Activated naive CD8-positive, alpha-beta T cell treated with anti-CD3 and anti-CD28 coated beads for 36 hours (primary cell): ENCODE measurements around the gene PATJ. TPM values are rescaled to one million over a fixed set of nuclear protein-coding genes. Genes with fewer than 3 reads are reported as not detected.
"Not testable (repeated sequence)": the region's sequence is repeated elsewhere in the genome, so short reads cannot be mapped to it uniquely, and the experiment has no call there.

Source experiments
- DNase-seq: peaks from one replicate; pipeline ENCODE4 v3.0.0; 2021
- H3K27ac Mint-ChIP-seq: one replicate; pipeline ENCODE4 v1.8.0; 2022; ENCODE audit warnings: mild to moderate bottlenecking, moderate library complexity, mixed read lengths
- H3K27me3 Mint-ChIP-seq: one replicate; pipeline ENCODE4 v1.8.0; 2022; ENCODE audit warnings: mild to moderate bottlenecking, mixed read lengths
- H3K36me3 Mint-ChIP-seq: one replicate; pipeline ENCODE4 v1.8.0; 2021; ENCODE audit warnings: mild to moderate bottlenecking, mixed read lengths
- H3K4me1 Mint-ChIP-seq: one replicate; pipeline ENCODE4 v1.8.0; 2021; ENCODE audit warnings: mixed read lengths
- H3K4me3 Mint-ChIP-seq: one replicate; pipeline ENCODE4 v1.8.0; 2022; ENCODE audit warnings: mild to moderate bottlenecking, moderate library complexity, mixed read lengths
- H3K9me3 Mint-ChIP-seq: one replicate; pipeline ENCODE4 v1.8.0; 2022; ENCODE audit warnings: mixed read lengths
- total RNA-seq, 2 experiments: library from RNA; stranded (reverse); gene quantifications; one replicate each; pipeline ENCODE4 v1.2.3, GENCODE V29; 2021

PATJ gene
- total RNA-seq, 2 experiments from 2014 or later, result 6.8 to 8.9 TPM

DNA sequence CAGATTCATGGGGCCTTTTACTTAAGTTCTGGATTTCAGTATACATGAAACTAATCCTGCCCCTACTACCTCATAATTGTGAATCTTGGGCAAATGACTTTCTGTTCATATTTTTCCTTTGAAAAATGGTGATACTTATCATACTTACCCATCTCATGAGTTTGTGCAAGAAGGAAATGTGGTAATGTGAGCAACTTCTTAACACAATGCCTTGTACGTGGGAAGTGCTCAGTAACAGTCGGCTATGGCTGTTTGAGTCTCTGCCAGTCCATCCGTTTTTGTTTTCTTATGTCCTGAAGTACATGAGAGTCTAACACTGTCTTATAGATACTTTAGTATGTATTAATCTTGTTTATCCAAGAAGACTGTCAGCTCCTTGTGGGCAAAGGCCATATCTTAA, 86.5 kb downstream of the PATJ start:
- H3K36me3 Mint-ChIP-seq, result peaks cover 18% of the 10 kb centered on the region
- no peak overlapping the region for H3K27ac Mint-ChIP-seq
- no peak for DNase-seq
- H3K4me3 Mint-ChIP-seq, result no peak overlapping the region
- H3K9me3 Mint-ChIP-seq, result no peaks in the 10 kb centered on the region
- H3K27me3 Mint-ChIP-seq, result no peaks in the 10 kb centered on the region
- H3K4me1 Mint-ChIP-seq, result no peaks in the 10 kb centered on the region

DNA sequence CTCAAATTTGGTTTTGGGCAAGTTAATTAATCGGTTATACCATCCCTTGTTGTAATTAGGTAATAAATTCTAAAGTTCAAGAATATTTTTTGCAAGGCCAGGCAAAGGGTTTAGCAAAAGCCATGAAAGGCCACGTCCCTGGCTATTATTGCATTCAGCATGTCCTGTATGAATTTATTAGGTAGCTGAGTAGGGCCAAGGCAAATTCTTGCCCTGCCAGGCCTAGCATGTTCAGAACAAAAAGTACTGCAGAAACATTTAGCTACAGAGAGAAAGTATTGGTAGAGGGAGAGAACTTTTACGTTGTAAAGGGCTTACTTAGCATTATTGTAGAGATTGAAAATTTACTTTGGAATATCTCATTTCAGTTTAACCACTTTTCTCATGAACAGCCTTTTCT, 94.4 kb downstream of the PATJ start:
- Mint-ChIP-seq H3K27me3 (no peaks in the 10 kb centered on the region), H3K27ac (no peak overlapping the region), H3K36me3 (peaks cover 2% of the 10 kb centered on the region), H3K4me3 (no peak overlapping the region), H3K4me1 (no peaks in the 10 kb centered on the region), H3K9me3 (no peaks in the 10 kb centered on the region)
- no peak for DNase-seq

DNA sequence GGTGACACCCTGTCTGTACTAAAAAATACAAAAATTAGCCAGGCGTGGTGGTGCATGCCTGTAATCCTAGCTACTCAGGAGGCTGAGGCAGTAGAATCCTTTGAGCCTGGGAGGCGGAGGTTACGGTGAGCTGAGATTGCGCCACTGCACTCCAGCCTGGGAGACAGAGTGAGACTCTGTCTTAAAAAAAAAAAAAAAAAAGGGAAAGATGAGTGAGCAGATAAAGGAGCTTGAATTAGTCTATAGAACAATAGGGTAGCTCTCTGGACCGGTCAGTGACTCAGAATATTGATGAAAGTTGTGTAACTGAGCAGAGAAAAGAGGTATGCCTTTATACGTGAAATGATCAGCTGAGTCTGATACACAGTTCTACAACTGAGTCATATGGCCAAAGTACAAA, 95.3 kb downstream of the PATJ start:
- H3K4me1 Mint-ChIP-seq, H3K36me3 Mint-ChIP-seq, H3K27me3 Mint-ChIP-seq, H3K9me3 Mint-ChIP-seq, H3K4me3 Mint-ChIP-seq, DNase-seq, H3K27ac Mint-ChIP-seq: not testable (repeated sequence)

DNA sequence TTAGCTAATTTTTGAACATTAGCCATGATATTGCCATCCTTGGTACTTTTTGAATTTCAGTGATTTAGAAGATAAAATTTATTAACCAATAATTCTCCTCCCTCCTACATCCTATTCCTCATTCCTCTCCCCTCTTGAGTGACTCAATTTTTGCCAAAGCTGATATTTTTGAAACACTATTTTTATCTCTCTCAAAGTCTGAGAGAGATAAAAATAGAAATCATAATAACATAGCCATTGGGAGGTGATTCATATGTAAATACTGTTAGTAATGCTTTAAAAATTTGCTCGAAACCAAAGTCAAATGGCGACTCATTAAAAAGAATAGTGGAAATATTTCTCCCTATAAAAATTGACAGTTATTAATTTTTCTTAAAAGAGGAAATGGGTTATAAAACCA, 97.4 kb downstream of the PATJ start:
- Mint-ChIP-seq H3K36me3 (no peaks in the 10 kb centered on the region), H3K4me3 (no peak overlapping the region), H3K9me3 (no peaks in the 10 kb centered on the region), H3K4me1 (peaks cover 2% of the 10 kb centered on the region), H3K27me3 (no peaks in the 10 kb centered on the region), H3K27ac (no peak overlapping the region)
- no peak for DNase-seq

DNA sequence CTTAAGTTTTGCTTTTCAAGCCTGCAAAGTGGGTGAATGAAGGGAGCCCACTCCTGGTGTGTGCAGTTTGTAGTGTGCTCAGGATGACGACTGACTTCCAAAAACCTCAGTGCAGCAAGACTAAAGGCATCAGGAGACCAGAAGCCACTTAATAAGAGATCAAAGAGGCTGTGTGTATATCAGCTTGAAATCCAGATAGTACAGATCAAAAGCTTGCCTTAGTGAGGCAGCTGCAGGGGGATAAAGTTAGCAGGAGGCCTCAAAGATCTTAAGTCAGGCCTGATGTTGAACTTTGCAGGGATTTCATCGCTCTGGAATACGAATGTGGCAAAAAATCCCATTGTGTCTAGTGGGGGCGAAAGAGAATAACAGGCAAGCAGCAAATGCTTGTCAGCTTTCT, 99.8 kb downstream of the PATJ start:
- H3K4me3 Mint-ChIP-seq, result no peak overlapping the region

DNA sequence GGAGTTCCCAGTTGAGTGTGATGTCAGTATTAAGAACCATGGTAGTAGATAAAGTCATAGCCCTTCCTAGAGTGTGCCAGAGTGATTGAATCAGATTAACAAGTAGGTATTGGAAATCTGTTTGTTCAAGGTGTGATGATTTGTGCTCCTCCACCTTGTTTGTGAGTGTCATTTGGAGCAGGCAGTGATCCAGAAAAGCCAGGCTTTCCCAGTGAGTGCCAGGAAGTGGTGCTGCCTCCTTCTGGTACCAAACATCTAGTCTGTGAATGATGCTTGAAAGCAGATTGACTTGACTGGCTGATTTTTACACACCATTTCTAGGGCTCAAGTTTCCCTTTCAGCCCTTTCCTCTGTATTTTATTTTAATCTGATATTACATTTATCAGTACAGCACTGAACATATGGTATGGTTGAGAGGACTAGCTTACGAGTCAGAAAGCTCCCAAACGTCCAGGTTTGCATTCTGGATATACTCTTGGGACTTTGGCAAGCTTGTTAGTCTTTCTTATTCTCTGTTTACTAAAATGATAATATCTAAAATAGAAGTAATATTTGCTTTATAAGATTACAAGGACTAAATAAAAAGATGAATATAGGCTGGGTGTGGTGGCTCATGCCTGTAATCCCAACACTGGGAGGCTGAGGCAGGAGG, 100.7 kb downstream of the PATJ start:
- DNase-seq, result no peak
- Mint-ChIP-seq H3K4me1 (peaks cover 2% of the 10 kb centered on the region), H3K4me3 (no peak overlapping the region), H3K9me3 (no peaks in the 10 kb centered on the region), H3K27ac (no peak overlapping the region), H3K36me3 (no peaks in the 10 kb centered on the region), H3K27me3 (no peaks in the 10 kb centered on the region)

More for the DNA sequence above, 99.8 kb downstream of the PATJ start:
- Mint-ChIP-seq H3K9me3 (no peaks in the 10 kb centered on the region), H3K4me1 (peaks cover 2% of the 10 kb centered on the region), H3K36me3 (no peaks in the 10 kb centered on the region), H3K27ac (peak overlapping the region; percentile 56), H3K27me3 (no peaks in the 10 kb centered on the region)
- no peak for DNase-seq

DNA sequence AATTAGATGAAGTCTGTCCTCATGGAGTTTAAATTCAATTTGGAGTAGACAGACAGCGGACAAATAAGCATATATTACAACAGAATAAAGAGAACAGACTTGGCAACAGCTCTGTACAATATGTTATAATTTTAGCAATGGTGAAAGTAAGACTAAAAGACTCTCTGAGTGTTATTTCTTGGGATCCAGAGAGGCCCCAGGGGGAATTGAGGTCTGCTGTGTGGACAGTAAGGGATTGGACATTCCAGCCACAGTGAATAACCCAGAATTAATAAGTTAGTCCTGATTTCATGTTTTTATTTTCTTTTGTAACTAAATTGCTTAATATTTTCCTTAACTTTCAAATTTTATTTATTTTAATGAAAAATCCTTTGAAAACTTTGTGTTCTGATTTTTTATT, 101.7 kb downstream of the PATJ start:
- H3K27ac Mint-ChIP-seq, result no peak overlapping the region
- no peaks in the 10 kb centered on the region for H3K27me3 Mint-ChIP-seq
- H3K4me3 Mint-ChIP-seq, result no peak overlapping the region
- H3K36me3 Mint-ChIP-seq, result no peaks in the 10 kb centered on the region
- no peak for DNase-seq
- H3K4me1 Mint-ChIP-seq, result peaks cover 2% of the 10 kb centered on the region
- no peaks in the 10 kb centered on the region for H3K9me3 Mint-ChIP-seq

DNA sequence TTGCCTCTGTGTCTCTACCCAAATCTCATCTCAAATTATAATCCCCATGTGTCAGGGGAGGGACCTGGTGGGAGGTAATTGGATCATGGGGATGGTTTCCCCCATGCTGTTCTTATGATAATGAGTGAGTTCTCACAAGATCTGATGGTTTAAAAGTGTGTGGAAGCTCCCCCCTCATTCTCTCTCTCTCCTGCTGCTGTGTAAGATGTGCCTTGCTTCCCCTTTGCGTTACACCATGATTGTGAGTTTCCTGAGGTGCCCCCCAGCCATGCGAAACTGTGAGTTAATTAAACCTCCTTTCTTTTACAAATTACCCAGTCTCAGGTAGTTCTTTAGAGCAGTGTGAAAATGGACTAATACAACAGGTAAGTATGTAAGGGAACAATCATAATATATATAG, 102.4 kb downstream of the PATJ start:
- not testable (repeated sequence) for H3K9me3 Mint-ChIP-seq, DNase-seq, H3K4me3 Mint-ChIP-seq, H3K36me3 Mint-ChIP-seq, H3K27me3 Mint-ChIP-seq, H3K4me1 Mint-ChIP-seq, H3K27ac Mint-ChIP-seq

DNA sequence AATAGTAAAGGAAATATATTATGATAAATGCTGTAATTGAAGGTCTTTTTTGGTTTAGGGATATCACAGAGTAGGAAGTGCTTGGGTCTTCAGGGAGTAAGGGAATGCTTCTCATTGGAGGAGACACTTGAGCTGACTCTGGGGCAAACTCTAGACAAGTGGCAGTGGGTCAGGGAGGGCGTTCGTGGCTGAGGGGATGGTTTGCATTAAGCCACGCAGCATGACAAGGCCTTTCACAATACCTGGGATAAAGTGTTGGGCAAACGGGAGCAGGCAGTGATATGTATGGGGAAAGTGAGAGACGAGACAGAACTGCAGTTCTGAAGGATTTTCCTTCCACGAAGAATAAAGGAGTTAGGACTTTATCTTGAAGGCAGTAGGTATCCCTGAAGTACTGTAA, 109.0 kb downstream of the PATJ start:
- no peaks in the 10 kb centered on the region for H3K9me3 Mint-ChIP-seq

DNA sequence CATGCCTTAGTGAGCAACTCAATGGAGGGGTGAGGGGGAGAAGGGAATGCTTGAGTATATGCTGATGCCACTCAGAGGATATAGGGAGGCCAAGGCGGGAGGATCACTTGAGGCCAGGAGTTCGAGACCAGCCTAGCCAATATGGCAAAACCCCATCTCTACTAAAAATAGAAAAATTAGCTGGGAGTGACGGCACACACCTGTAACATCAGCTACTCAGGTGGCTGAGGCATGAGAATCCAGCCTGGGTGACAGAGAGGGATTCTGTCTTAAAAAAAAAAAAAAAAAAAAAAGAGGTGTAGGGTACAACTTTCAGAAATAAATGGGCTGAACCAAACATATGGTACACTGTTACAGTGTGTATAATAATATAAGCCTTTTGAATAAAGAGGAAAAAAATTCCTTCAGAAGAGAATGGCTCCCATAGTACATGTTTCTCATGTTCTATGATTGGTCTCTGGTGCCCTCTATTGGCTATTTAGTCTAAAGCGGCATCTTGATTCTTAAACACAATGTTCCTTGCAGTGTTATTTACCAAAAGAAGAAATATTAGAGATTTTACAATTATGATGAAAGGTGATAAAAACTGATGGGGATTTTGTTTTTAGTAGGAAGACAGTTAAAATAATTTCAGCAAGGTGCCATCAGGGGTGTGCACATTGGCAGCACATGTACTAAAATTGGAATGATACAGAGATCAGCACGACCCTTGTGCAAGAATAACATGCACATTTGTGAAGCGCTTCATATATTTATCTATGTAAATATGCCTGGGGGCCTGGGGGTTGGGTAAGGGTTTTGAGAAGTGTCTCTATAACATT, 109.8 kb downstream of the PATJ start:
- H3K4me1 Mint-ChIP-seq, result no peaks in the 10 kb centered on the region
- H3K9me3 Mint-ChIP-seq, result no peaks in the 10 kb centered on the region
- no peak overlapping the region for H3K4me3 Mint-ChIP-seq
- no peaks in the 10 kb centered on the region for H3K27me3 Mint-ChIP-seq
- no peak for DNase-seq
- H3K36me3 Mint-ChIP-seq, result peaks cover 2% of the 10 kb centered on the region
- no peak overlapping the region for H3K27ac Mint-ChIP-seq

More for the DNA sequence above, 109.0 kb downstream of the PATJ start:
- no peak overlapping the region for H3K4me3 Mint-ChIP-seq
- no peaks in the 10 kb centered on the region for H3K4me1 Mint-ChIP-seq
- peaks cover 2% of the 10 kb centered on the region for H3K36me3 Mint-ChIP-seq
- no peak for DNase-seq
- H3K27me3 Mint-ChIP-seq, result no peaks in the 10 kb centered on the region
- no peak overlapping the region for H3K27ac Mint-ChIP-seq

DNA sequence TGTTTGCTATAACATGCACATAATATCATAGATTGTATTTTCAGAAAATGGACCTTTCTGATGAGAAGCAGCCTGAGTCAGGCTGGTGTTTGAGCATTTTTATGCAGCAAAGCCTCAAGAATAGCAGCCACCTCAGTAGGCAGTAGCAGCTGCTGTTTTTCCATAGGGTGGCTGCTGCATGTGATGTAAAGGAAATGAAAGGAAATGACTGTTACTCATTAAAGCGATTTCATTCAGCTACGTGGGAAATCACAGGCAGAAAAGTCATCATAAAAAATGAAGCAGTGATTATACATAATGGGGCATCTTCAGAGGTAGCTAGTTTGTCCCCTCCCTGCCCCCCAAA, 110.4 kb downstream of the PATJ start:
- no peak for DNase-seq
- Mint-ChIP-seq H3K4me1 (no peaks in the 10 kb centered on the region), H3K4me3 (no peak overlapping the region), H3K36me3 (peaks cover 2% of the 10 kb centered on the region), H3K27ac (no peak overlapping the region), H3K27me3 (no peaks in the 10 kb centered on the region), H3K9me3 (no peaks in the 10 kb centered on the region)

DNA sequence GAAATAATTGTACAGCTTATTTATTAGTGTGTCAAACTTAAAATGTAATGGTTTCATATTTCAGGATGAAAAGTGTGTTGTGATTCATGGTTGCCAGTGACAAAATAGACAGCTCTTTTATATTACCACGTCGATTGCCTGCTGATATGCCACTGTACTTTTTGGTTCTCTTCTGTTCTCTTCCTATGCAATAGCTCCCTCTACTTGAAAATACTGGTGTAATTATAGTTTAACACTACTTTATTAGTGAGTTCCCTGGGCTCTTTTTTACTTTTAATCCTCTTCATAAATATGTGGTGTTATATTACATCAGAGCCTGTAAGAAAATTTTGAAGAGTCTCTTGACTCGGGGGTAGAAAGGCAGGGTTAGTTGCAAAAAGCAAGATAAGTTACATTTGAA, 111.3 kb downstream of the PATJ start:
- Mint-ChIP-seq H3K36me3 (peaks cover 8% of the 10 kb centered on the region), H3K4me3 (no peak overlapping the region), H3K4me1 (no peaks in the 10 kb centered on the region), H3K27me3 (no peaks in the 10 kb centered on the region), H3K27ac (no peak overlapping the region), H3K9me3 (no peaks in the 10 kb centered on the region)
- no peak for DNase-seq

DNA sequence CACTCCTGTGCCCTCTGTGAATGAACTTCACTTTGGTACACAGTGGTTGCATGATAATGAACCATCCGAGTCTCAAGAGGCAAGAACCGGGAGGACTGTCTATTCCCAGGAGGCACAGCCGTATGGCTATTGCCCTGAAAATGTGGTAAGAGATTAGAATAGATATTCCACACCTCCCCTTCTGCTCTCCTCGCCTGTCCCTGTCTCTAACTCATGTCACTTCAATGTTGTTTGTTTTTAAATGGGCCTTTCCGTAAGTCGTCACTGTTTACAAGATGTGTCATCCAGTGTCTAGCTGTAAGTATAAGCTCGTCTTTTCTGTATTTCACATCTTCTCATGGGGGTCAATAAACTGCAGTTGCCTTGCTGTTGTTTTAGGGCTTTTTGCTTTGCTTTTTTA, 122.2 kb downstream of the PATJ start:
- Mint-ChIP-seq H3K9me3 (no peaks in the 10 kb centered on the region), H3K4me1 (no peaks in the 10 kb centered on the region), H3K27me3 (no peaks in the 10 kb centered on the region), H3K36me3 (peaks cover 11% of the 10 kb centered on the region), H3K27ac (no peak overlapping the region), H3K4me3 (no peak overlapping the region)
- no peak for DNase-seq

DNA sequence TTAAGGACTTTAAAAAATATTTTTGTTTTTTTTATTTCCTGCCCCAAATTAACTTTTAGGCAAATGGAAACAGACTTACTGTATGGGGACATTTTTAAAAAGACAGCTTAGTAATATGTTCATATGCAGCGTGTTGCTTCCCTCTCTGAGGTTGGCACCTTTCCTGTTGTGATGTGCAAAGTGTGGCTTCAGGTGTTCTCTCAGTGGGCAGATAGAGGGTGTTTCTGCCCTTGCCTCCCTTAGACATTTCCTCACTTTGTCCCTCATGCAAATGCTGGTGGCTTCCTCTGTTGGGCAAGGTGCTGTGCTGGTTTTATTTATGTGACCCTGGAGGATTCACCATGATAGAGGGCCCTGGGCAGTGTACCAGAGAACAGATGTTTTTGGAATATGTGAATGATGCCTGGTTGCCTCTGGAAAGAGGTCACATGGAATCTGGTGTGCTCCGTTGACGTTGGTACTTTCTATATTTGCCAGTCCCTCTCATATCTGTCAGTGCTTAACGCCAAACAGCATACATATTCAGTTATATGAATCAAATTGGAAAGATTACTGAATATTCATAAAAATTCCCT, 123.5 kb downstream of the PATJ start:
- no peak overlapping the region for H3K4me3 Mint-ChIP-seq
- H3K4me1 Mint-ChIP-seq, result no peaks in the 10 kb centered on the region
- peaks cover 19% of the 10 kb centered on the region for H3K36me3 Mint-ChIP-seq
- H3K27ac Mint-ChIP-seq, result no peak overlapping the region
- H3K27me3 Mint-ChIP-seq, result no peaks in the 10 kb centered on the region
- no peak for DNase-seq
- peaks cover 2% of the 10 kb centered on the region for H3K9me3 Mint-ChIP-seq

DNA sequence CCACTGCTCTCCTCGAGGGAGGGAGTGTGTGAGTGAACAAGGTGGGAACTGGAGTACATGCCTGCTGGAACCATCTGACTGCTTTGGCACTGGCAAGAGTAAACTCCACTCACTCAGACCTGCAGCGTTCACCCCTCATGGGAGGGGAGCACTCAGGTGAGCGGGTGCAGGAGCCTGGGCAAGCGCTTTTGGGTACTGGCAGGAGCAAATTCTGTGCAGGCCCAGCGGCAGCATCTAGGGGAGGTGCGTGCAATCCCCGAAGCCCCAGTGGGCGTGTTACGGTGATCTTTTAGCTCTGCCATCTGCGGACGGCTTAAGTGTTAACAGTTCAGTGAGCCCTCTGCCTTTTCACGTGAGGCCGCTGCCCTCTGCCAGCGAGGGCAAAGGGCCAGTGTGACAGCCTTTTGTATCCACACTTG, 127.4 kb downstream of the PATJ start:
- Mint-ChIP-seq H3K27me3 (no peaks in the 10 kb centered on the region), H3K27ac (no peak overlapping the region), H3K36me3 (peaks cover 25% of the 10 kb centered on the region), H3K9me3 (peaks cover 2% of the 10 kb centered on the region), H3K4me1 (no peaks in the 10 kb centered on the region), H3K4me3 (no peak overlapping the region)
- no peak for DNase-seq

DNA sequence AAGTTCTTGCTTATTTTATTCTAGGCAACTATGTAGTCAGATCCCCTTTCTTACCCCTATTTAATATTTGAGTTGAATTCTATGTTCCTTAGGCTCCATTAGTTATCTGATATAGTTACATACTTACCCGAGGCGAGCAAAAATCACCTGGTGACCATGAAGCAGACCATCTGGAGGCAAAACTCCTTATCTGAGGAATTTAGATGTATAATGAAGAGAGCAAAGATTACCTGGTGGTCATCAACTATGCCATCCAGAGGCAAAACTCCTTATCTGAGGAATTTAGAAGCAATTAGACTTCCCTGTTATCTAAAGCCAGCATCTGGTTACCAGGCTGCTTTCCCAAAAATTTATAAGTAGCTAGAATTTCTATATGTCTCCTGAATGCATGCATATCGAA, 129.9 kb downstream of the PATJ start:
- H3K4me3 Mint-ChIP-seq, result no peak overlapping the region
- H3K4me1 Mint-ChIP-seq, result no peaks in the 10 kb centered on the region
- H3K27me3 Mint-ChIP-seq, result no peaks in the 10 kb centered on the region

More for the DNA sequence above, 129.9 kb downstream of the PATJ start:
- H3K9me3 Mint-ChIP-seq, result peaks cover 2% of the 10 kb centered on the region
- peaks cover 26% of the 10 kb centered on the region for H3K36me3 Mint-ChIP-seq
- DNase-seq, result no peak
- no peak overlapping the region for H3K27ac Mint-ChIP-seq
